K562 (cell line): ENCODE measurements around the gene WFDC13. TPM values are rescaled to one million over a fixed set of nuclear protein-coding genes. Genes with fewer than 3 reads are reported as not detected.
"Not testable (repeated sequence)": the region's sequence is repeated elsewhere in the genome, so short reads cannot be mapped to it uniquely, and the experiment has no call there.

ENCODE experiments used
- ATAC-seq: fragments of 200-7000 bp; cut with Tn5 transposase; 3 replicates; pipeline ENCODE4 v1.9.1; 2020; ENCODE audit warnings: moderate library complexity
- BruUV-seq: library from RNA; stranded (reverse); fragments of 400-500 nt; replicated peaks from 2 replicates; lab custom pipeline; 2021; lab: Mats Ljungman, UMichigan
- CTCF ChIA-PET: fragments of 300-600 bp; formaldehyde crosslinking; extraction: SDS; loops from one replicate; lab custom pipeline; 2021; ENCODE audit warnings: low intra/inter-chr PET ratio; lab: Yijun Ruan, JAX
- POLR2A ChIA-PET: fragments of 300-600, 350-650 bp; sonication (Branson Sonifier 250); formaldehyde crosslinking; extraction: SDS; loops from one replicate; lab custom pipeline; 2021; ENCODE audit warnings: antibody characterized with exemption, inconsistent platforms; lab: Yijun Ruan, JAX
- DNase-seq, 4 experiments: peaks; one replicate each; pipeline versions ENCODE4 v3.0.0 to v3.0.0-alpha.2; 2011 to 2018; ENCODE audit warnings: low spot score in 3 of 4, mixed read lengths in 3 of 4; ENCODE audit errors: extremely low read depth in 1 of 4
- FAIRE-seq: peaks from 2 replicates; lab custom pipeline; 2011; peaks lifted over from hg19 to GRCh38; lab: Jason Lieb, UNC
- H2AFZ ChIP-seq: 2 replicates; pipeline ENCODE4 v1.6.0; 2011; ENCODE audit warnings: low read depth, low read length, control low read depth, inconsistent platforms
- H3K27ac ChIP-seq: fragments of 200-600 bp; 3 replicates; pipeline ENCODE4 v1.8.0; 2011; ENCODE audit warnings: low read depth, mild to moderate bottlenecking, control low read depth, inconsistent platforms, low read length, moderate library complexity, mixed read lengths; ENCODE audit errors: extremely low read depth
- H3K27me3 ChIP-seq, 2 experiments: fragments of 300-600 bp in 1 of 2; 2 replicates in 1 of 2; 3 replicates in 1 of 2; pipeline versions ENCODE4 v1.6.0 to v1.8.0; 2011; ENCODE audit warnings: inconsistent platforms in 2 of 2, low read length in 2 of 2, mild to moderate bottlenecking in 1 of 2, mixed read lengths in 1 of 2, moderate library complexity in 1 of 2; ENCODE audit not compliant: control insufficient read depth in 2 of 2, insufficient read depth in 2 of 2
- H3K36me3 ChIP-seq: fragments of 300-600 bp; 3 replicates; pipeline ENCODE4 v1.8.0; 2011; ENCODE audit warnings: mild to moderate bottlenecking, low read length, inconsistent platforms; ENCODE audit not compliant: control insufficient read depth, insufficient read depth
- H3K4me1 ChIP-seq, 2 experiments: fragments of 200-600 bp in 1 of 2; replicated peaks in 1 of 2; 2 replicates in 1 of 2; 3 replicates in 1 of 2; pipeline versions ENCODE4 v1.5.1 to v1.8.0; 2011; ENCODE audit warnings: inconsistent platforms in 2 of 2, low read length in 2 of 2, mild to moderate bottlenecking in 1 of 2, mixed read lengths in 1 of 2, moderate library complexity in 1 of 2; ENCODE audit not compliant: control insufficient read depth in 2 of 2, insufficient read depth in 2 of 2
- H3K4me2 ChIP-seq: 2 replicates; pipeline ENCODE4 v1.6.1; 2011; ENCODE audit warnings: low read length, control low read depth, inconsistent platforms, mixed read lengths; ENCODE audit not compliant: insufficient read depth
- H3K4me3 ChIP-seq: fragments of 200-600 bp; sonication (generic), shearing (Covaris generic); 2 replicates; pipeline ENCODE4 v1.5.1; 2016; ENCODE audit warnings: control low read depth, inconsistent platforms
- H3K79me2 ChIP-seq: fragments of 200-600 bp; 3 replicates; pipeline ENCODE4 v1.8.0; 2011; ENCODE audit warnings: low read length, inconsistent platforms; ENCODE audit not compliant: control insufficient read depth, insufficient read depth
- H3K9ac ChIP-seq, 2 experiments: 2 replicates each; pipeline versions ENCODE4 v1.6.0 to v1.6.1; 2011; ENCODE audit warnings: low read depth in 2 of 2, low read length in 2 of 2, control low read depth in 1 of 2, inconsistent platforms in 1 of 2, mild to moderate bottlenecking in 1 of 2, mixed read lengths in 1 of 2; ENCODE audit not compliant: insufficient read depth in 1 of 2
- H3K9me1 ChIP-seq: one replicate; pipeline ENCODE4 v1.6.0; 2011; ENCODE audit warnings: inconsistent platforms, mild to moderate bottlenecking, low read length, moderate library complexity; ENCODE audit not compliant: control insufficient read depth, insufficient read depth
- H3K9me3 ChIP-seq: replicated peaks from 2 replicates; pipeline ENCODE4 v1.5.1; 2011; ENCODE audit warnings: low read depth, low read length, inconsistent platforms; ENCODE audit not compliant: control insufficient read depth, insufficient read depth
- H4K20me1 ChIP-seq: replicated peaks from 2 replicates; pipeline ENCODE4 v1.6.1; 2011; ENCODE audit warnings: low read length, inconsistent platforms, mixed read lengths; ENCODE audit not compliant: control insufficient read depth, insufficient read depth
- CC2D1A ChIP-seq: fragments of 450-650 bp; IDR thresholded peaks from 2 replicates; pipeline ENCODE4 v1.6.1; 2017; ENCODE audit warnings: mild to moderate bottlenecking
- PYGO2 ChIP-seq: fragments of 450-650 bp; IDR thresholded peaks from 2 replicates; pipeline ENCODE4 v1.6.1; 2016; ENCODE audit warnings: mild to moderate bottlenecking, missing genetic modification characterization, moderate library complexity, missing compliant biosample characterization
- ZNF511 ChIP-seq: sonication (generic); formaldehyde crosslinking; IDR thresholded peaks from 2 replicates; pipeline ENCODE4 v1.8.0; 2022; ENCODE audit warnings: mild to moderate bottlenecking, missing genetic modification reagents
- WGBS: fragments of 100-300 bp; shearing (Covaris generic); methylation state at CpG from one replicate; pipeline ENCODE4 v1.1.6; 2016; ENCODE audit warnings: low coverage, mixed read lengths; ENCODE audit not compliant: insufficient coverage; ENCODE audit errors: missing lambda C conversion rate; 5-methylcytosine and 5-hydroxymethylcytosine counted together
- in situ Hi-C: fragments of 300-500 bp; cut with MboI; formaldehyde crosslinking; loops from 4 replicates; pipeline ENCODE4 v1.15.0; 2018; ENCODE audit warnings: inconsistent platforms, mixed read lengths
- intact Hi-C: fragments of 100-400 bp; cut with micrococcal nuclease; formaldehyde crosslinking; loops from 2 replicates; pipeline ENCODE4 v1.14.2; 2022
- polyA plus RNA-seq, 8 experiments: library from polyadenylated mRNA; depleted of rRNA in 4 of 8; stranded (reverse) in 5 of 8; unstranded in 3 of 8; fragments of >200 nt; fragmentation: Nextera tagmentation in 2 of 8; fragmentation: Illumina TruSeq in 1 of 8; extraction: Ambion mirVana in 2 of 8; extraction: Trizol in 1 of 8; gene quantifications; 2 replicates each; pipeline versions ENCODE4 v1.2.1 to v1.2.3, GENCODE V29; 2011 to 2014; ENCODE audit warnings: inconsistent platforms in 1 of 8, missing spikeins in 1 of 8
- total RNA-seq, 7 experiments: library from RNA; depleted of rRNA in 6 of 7; stranded (reverse); fragments of >200 nt in 6 of 7; fragmentation: Illumina TruSeq in 2 of 7; extraction: Trizol in 2 of 7; gene quantifications; 2 replicates each; pipeline versions ENCODE4 v1.2.1 to v1.2.3, GENCODE V29; 2011 to 2021; ENCODE audit warnings: low replicate concordance in 1 of 7

The WFDC13 gene
- total and polyA plus RNA-seq, 9 of the 15 experiments (the other 6 are each of a cell fraction or from before 2014, with no cell fraction given): not detected

GRCh38 chr20:45704969-45705637 lies 3.3 kb downstream of the WFDC13 start, which contains the start of gene WFDC10B:
Gene WFDC10B, minus strand, starts transcription at chr20:45705019. Its CDS starts 19,027 bp downstream, at chr20:45685992.
- intact Hi-C loops: no loop called here
- no peak for ATAC-seq
- 0% methylated on average over 1 of the region's 1 CpG for WGBS
- ChIA-PET POLR2A (no interaction called here), CTCF (no interaction called here)
- TF ChIP-seq CC2D1A (no peak), PYGO2 (tag) (no peak), ZNF511 (CRISPR knock-in tag) (no peak)
- no peaks in the 10 kb centered on the region for H3K79me2 ChIP-seq
- BruUV-seq: no TSS peak
- no peak within 1 kb of the TSS for H3K27ac ChIP-seq
- H3K4me2 ChIP-seq: no peak within 1 kb of the TSS
- no peak within 1 kb of the TSS for H3K4me3 ChIP-seq
- no peaks in the 10 kb centered on the region for H3K4me1 ChIP-seq
- no peak within 1 kb of the TSS for H2AFZ ChIP-seq
- H3K9ac ChIP-seq: no peak within 1 kb of the TSS
- no peaks in the 10 kb centered on the region for H3K9me3 ChIP-seq
- FAIRE-seq: no peak
- in situ Hi-C loops: no loop called here
- H3K27me3 ChIP-seq: no peaks in the 10 kb centered on the region; a peak in 1 of 5 replicates
- DNase-seq: no peak
- H3K36me3 ChIP-seq: no peaks in the 10 kb centered on the region
- H4K20me1 ChIP-seq: no peaks in the 10 kb centered on the region
- no peaks in the 10 kb centered on the region for H3K9me1 ChIP-seq

- H3K9me1 ChIP-seq, H4K20me1 ChIP-seq, FAIRE-seq, H3K27ac ChIP-seq, H3K4me2 ChIP-seq, ATAC-seq, POLR2A ChIA-PET, H3K4me1 ChIP-seq, H3K9me3 ChIP-seq, intact Hi-C loops, in situ Hi-C loops, H3K9ac ChIP-seq, H2AFZ ChIP-seq, H3K36me3 ChIP-seq, H3K79me2 ChIP-seq, H3K4me3 ChIP-seq, H3K27me3 ChIP-seq, DNase-seq, CTCF ChIA-PET, BruUV-seq: not testable (repeated sequence)
Observed at GRCh38 chr20:45716141-45716688, 14.4 kb downstream of the WFDC13 start.
